ENCODE measurements around the gene ARTN. TPM values are rescaled to one million over a fixed set of nuclear protein-coding genes. Genes with fewer than 3 reads are reported as not detected.

The ARTN gene
- total RNA-seq, 2 experiments from 2014 or later = not detected

GRCh38 chr1:43968348-43968948 lies 34.8 kb downstream of the ARTN start:
- H3K9me3 Mint-ChIP-seq = no peaks in the 10 kb centered on the region
- H3K27me3 Mint-ChIP-seq (ENCODE audit: low read depth) = no peaks in the 10 kb centered on the region
- peak; percentile 49 for DNase-seq
- no peak overlapping the region for H3K4me3 Mint-ChIP-seq
- intact Hi-C loops (cut with micrococcal nuclease) = no loop called here
- peaks cover 14% of the 10 kb centered on the region for H3K36me3 Mint-ChIP-seq (ENCODE audit: low read depth)
- H3K4me1 Mint-ChIP-seq (ENCODE audit: low read depth) = peaks cover 17% of the 10 kb centered on the region
- H3K27ac Mint-ChIP-seq = no peak overlapping the region
- CTCF ChIA-PET = interaction anchor here (1.5 kb wide), 1 partner anchor 23 kb away, joined by 3 read pairs; no protein-coding TSS in a partner anchor

DNA sequence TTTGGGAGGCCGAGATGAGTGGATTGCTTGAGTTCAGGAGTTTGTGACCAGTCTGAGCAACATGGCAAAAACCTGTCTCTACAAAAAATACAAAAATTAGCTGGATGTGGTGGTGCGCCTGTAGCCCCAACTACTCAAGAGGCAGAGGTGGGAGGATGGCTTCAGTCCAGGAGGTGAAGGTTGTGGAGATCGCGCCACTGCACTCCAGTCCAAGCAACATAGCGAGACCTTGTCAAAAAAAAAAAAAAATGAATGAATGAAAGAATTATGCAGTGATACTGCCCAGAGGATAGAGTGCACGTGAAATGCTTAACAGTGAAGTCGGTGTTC lies 35.8 kb downstream of the ARTN start:
- peaks cover 26% of the 10 kb centered on the region for H3K4me1 Mint-ChIP-seq (ENCODE audit: low read depth)
- peaks cover 16% of the 10 kb centered on the region for H3K36me3 Mint-ChIP-seq (ENCODE audit: low read depth)
- peak overlapping the region; percentile 96 for H3K4me3 Mint-ChIP-seq
- H3K27me3 Mint-ChIP-seq (ENCODE audit: low read depth) = no peaks in the 10 kb centered on the region
- no peak overlapping the region for H3K27ac Mint-ChIP-seq
- DNase-seq = no peak
- CTCF ChIA-PET = interaction anchor here (1.5 to 1.7 kb wide), 3 partner anchors 23 to 79 kb away, joined by 3 to 8 read pairs (median 4); no protein-coding TSS in a partner anchor
- intact Hi-C loops (cut with micrococcal nuclease) = loop anchor here (1.0 kb wide), 1 partner anchor 23 kb away; the partner anchor contains the start of gene IPO13
- H3K9me3 Mint-ChIP-seq = no peaks in the 10 kb centered on the region

DNA sequence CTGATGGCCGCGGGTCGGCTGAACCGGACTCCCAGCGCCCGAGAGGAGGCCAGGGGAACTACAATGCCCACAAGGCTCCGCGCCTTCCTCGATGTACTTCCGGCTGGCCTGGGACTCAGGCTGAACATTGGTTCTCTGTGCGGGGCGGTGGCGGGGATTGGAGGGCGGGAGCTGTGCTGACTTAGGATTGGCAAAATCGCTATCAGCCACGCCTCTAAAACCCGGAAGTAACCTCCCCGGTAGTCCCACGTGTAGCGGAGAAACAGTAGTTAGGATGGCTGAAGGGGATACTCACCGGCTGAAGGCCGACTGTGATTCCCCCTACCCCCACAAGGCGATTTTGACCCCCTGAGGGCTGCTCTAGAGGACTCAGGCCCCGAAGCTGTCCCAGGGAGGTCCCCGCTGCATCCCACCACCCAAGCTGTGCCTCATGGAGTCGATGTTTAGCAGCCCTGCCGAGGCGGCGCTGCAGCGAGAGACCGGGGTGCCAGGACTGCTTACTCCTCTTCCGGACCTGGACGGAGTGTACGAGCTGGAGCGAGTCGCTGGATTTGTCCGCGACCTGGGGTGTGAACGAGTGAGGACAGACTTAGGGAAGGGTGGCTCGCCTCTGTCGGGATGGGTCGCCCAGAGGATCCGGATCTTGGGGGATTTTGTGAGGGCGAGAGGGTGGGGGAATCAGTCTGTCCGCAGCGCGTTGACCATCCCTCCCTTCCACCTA lies 36.3 kb downstream of the ARTN start, which contains the start of gene DPH2:
TSS of gene DPH2 (plus strand) at position 265 of the 721 bp plus-strand sequence. CDS start at position 431, 166 bp downstream.
- peak; percentile 98 for DNase-seq
- peaks cover 16% of the 10 kb centered on the region for H3K36me3 Mint-ChIP-seq (ENCODE audit: low read depth)
- H3K27me3 Mint-ChIP-seq (ENCODE audit: low read depth) = no peaks in the 10 kb centered on the region
- H3K9me3 Mint-ChIP-seq = no peaks in the 10 kb centered on the region
- H3K4me3 Mint-ChIP-seq = peak within 1 kb of the TSS; percentile 96
- H3K4me1 Mint-ChIP-seq (ENCODE audit: low read depth) = peaks cover 26% of the 10 kb centered on the region
- intact Hi-C loops (cut with micrococcal nuclease) = loop anchor here (1.0 kb wide), 1 partner anchor 24 kb away; the partner anchor contains the start of gene IPO13
- CTCF ChIA-PET = interaction anchor here (1.1 to 1.7 kb wide), 3 partner anchors 21 to 78 kb away, joined by 3 to 8 read pairs (median 4); no protein-coding TSS in a partner anchor
- peak within 1 kb of the TSS; percentile 46 for H3K27ac Mint-ChIP-seq

- intact Hi-C loops (cut with micrococcal nuclease) = no loop called here
Observed at GRCh38 chr1:43970502-43970901, 36.9 kb downstream of the ARTN start.

DNA sequence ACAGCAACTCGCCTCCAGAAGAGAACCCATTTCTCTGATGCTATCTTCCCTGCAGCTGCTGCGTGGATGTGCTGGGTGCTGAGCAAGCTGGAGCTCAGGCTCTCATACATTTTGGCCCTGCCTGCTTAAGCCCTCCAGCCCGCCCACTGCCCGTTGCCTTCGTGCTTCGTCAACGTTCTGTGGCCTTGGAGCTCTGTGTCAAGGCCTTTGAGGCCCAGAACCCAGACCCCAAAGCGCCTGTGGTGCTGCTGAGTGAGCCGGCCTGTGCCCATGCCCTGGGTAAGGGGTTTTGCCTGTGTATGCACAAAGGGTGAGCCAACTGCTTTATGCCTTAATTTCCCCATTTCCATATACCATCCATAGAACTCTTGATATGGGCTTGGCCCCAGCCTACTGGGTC lies 37.3 kb downstream of the ARTN start:
- Mint-ChIP-seq H3K4me3 (peak overlapping the region; percentile 96), H3K9me3 (no peaks in the 10 kb centered on the region)
- CTCF ChIA-PET = interaction anchor here (1.1 to 1.7 kb wide), 3 partner anchors 22 to 77 kb away, joined by 3 to 8 read pairs (median 4); no protein-coding TSS in a partner anchor

More at GRCh38 chr1:43970502-43970901, 36.9 kb downstream of the ARTN start:
- no peaks in the 10 kb centered on the region for H3K9me3 Mint-ChIP-seq
- H3K4me1 Mint-ChIP-seq (ENCODE audit: low read depth) = peaks cover 26% of the 10 kb centered on the region
- H3K27me3 Mint-ChIP-seq (ENCODE audit: low read depth) = no peaks in the 10 kb centered on the region
- peak overlapping the region; percentile 96 for H3K4me3 Mint-ChIP-seq
- peaks cover 16% of the 10 kb centered on the region for H3K36me3 Mint-ChIP-seq (ENCODE audit: low read depth)
- no peak overlapping the region for H3K27ac Mint-ChIP-seq
- CTCF ChIA-PET = interaction anchor here (1.1 to 1.7 kb wide), 3 partner anchors 22 to 78 kb away, joined by 3 to 8 read pairs (median 4); no protein-coding TSS in a partner anchor
- DNase-seq = no peak

GRCh38 chr1:43971336-43971980 lies 37.9 kb downstream of the ARTN start:
- no peak for DNase-seq
- Mint-ChIP-seq H3K4me3 (peak overlapping the region; percentile 96), H3K9me3 (no peaks in the 10 kb centered on the region), H3K27me3 (ENCODE audit: low read depth) (no peaks in the 10 kb centered on the region), H3K27ac (no peak overlapping the region), H3K4me1 (ENCODE audit: low read depth) (peaks cover 34% of the 10 kb centered on the region), H3K36me3 (ENCODE audit: low read depth) (peaks cover 18% of the 10 kb centered on the region)
- CTCF ChIA-PET = interaction anchor here (1.7 kb wide), 1 partner anchor 37 kb away, joined by 8 read pairs; no protein-coding TSS in a partner anchor
- intact Hi-C loops (cut with micrococcal nuclease) = no loop called here

More for the DNA sequence above, 37.3 kb downstream of the ARTN start:
- intact Hi-C loops (cut with micrococcal nuclease) = no loop called here
- DNase-seq = no peak
- Mint-ChIP-seq H3K36me3 (ENCODE audit: low read depth) (peaks cover 16% of the 10 kb centered on the region), H3K4me1 (ENCODE audit: low read depth) (peaks cover 28% of the 10 kb centered on the region), H3K27ac (no peak overlapping the region), H3K27me3 (ENCODE audit: low read depth) (no peaks in the 10 kb centered on the region)

DNA sequence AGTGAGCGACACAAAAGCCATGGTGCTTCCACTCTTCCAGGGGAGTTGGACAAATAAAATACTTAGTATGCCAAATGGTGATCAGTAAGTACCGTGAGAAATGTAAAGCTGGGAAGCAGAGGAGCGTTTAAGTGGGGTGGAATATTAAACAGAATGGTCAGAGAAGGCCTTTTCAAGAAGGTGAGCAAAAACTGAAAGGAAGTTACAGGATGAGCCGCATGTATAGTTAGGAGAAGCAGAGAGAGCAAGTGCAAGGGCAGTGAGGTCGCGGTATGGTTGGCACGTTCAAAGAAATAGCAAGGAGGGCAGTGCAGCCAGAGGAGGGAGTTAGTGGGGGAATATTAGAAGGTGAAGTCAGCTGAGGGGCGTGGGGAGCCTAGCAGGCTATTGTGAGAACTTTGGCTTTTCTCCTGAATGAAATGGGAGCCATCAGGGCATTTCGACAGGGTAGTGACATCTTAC lies 40.4 kb downstream of the ARTN start:
- no peaks in the 10 kb centered on the region for H3K9me3 Mint-ChIP-seq
- DNase-seq = no peak
- H3K4me1 Mint-ChIP-seq (ENCODE audit: low read depth) = peaks cover 55% of the 10 kb centered on the region
- intact Hi-C loops (cut with micrococcal nuclease) = loop anchor here (1.0 to 2.0 kb wide), 5 partner anchors 17 to 381 kb away; partner anchors contain the start of genes CCDC24, ERI3, IPO13 and KDM4A
- peak overlapping the region; percentile 75 for H3K27ac Mint-ChIP-seq
- peak overlapping the region; percentile 85 for H3K4me3 Mint-ChIP-seq
- H3K27me3 Mint-ChIP-seq (ENCODE audit: low read depth) = no peaks in the 10 kb centered on the region
- CTCF ChIA-PET = interaction anchor here (1.0 kb wide), 1 partner anchor 74 kb away, joined by 3 read pairs; no protein-coding TSS in a partner anchor
- peaks cover 36% of the 10 kb centered on the region for H3K36me3 Mint-ChIP-seq (ENCODE audit: low read depth)

DNA sequence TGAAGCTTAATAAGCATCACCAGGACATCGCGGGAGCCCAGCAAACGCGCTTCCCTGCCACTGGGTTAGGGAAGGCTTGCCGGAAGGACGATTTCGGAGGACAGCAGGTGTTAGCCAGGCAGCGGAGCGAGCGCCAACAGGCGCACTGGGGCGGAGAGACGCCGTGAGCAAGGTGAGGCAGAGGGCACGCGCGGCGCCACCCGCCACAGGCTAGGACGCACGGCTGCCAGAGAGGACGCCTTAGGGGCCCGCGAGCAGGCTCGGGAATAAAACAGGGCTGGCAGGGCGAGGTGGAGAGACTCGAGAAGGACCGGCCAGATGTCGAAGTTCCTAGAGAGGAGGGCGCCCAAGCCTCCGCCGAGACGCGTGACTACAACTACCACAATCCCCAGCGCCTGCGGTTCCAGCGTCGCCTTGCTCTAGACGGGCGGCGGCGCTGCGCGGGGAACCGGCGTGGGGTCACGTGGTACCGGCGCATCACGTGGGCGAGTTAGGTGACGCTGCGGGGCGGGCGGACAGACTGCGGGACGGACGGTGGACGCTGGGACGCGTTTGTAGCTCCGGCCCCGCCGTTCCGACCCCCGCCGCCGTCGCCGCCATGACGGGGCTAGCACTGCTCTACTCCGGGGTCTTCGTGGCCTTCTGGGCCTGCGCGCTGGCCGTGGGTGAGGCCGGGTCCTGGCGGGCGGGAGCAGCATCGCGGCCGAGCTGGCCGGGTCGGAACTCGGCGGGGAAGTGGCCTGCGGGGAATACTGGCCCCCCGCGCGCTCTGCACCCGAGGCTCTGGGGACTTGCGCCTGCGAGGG lies 41.0 kb downstream of the ARTN start, which contains the start of gene ATP6V0B:
TSS of gene ATP6V0B (plus strand) at position 518 of the 806 bp plus-strand sequence. CDS start at position 599, 81 bp downstream.
- peak within 1 kb of the TSS; percentile 85 for H3K4me3 Mint-ChIP-seq
- H3K9me3 Mint-ChIP-seq = no peaks in the 10 kb centered on the region
- peak within 1 kb of the TSS; percentile 75 for H3K27ac Mint-ChIP-seq
- peak; percentile 97 for DNase-seq
- peaks cover 36% of the 10 kb centered on the region for H3K36me3 Mint-ChIP-seq (ENCODE audit: low read depth)
- CTCF ChIA-PET = interaction anchor here (0.6 to 1.8 kb wide), 6 partner anchors 14 to 211 kb away, joined by 3 to 7 read pairs (median 3); partner anchors contain the start of gene IPO13
- intact Hi-C loops (cut with micrococcal nuclease) = loop anchor here (1.0 to 2.0 kb wide), 5 partner anchors 17 to 381 kb away; partner anchors contain the start of genes CCDC24, ERI3, IPO13 and KDM4A
- peaks cover 50% of the 10 kb centered on the region for H3K4me1 Mint-ChIP-seq (ENCODE audit: low read depth)
- no peaks in the 10 kb centered on the region for H3K27me3 Mint-ChIP-seq (ENCODE audit: low read depth)

GRCh38 chr1:43975249-43975961 lies 41.8 kb downstream of the ARTN start:
- peak; percentile 43 for DNase-seq
- intact Hi-C loops (cut with micrococcal nuclease) = loop anchor here (2.0 kb wide), 1 partner anchor 55 kb away; the partner anchor contains the start of gene SLC6A9
- Mint-ChIP-seq H3K9me3 (no peaks in the 10 kb centered on the region), H3K4me1 (ENCODE audit: low read depth) (peaks cover 50% of the 10 kb centered on the region), H3K36me3 (ENCODE audit: low read depth) (peaks cover 38% of the 10 kb centered on the region), H3K4me3 (peak overlapping the region; percentile 85), H3K27ac (peak overlapping the region; percentile 54), H3K27me3 (ENCODE audit: low read depth) (no peaks in the 10 kb centered on the region)
- CTCF ChIA-PET = interaction anchor here (0.6 to 1.8 kb wide), 7 partner anchors 13 to 262 kb away, joined by 3 to 7 read pairs (median 3); partner anchors contain the start of gene IPO13

- H3K4me1 Mint-ChIP-seq (ENCODE audit: low read depth) = peaks cover 50% of the 10 kb centered on the region
- no peak overlapping the region for H3K27ac Mint-ChIP-seq
- intact Hi-C loops (cut with micrococcal nuclease) = no loop called here
- H3K27me3 Mint-ChIP-seq (ENCODE audit: low read depth) = no peaks in the 10 kb centered on the region
- H3K4me3 Mint-ChIP-seq = peak overlapping the region; percentile 85
- CTCF ChIA-PET = interaction anchor here (0.6 to 1.8 kb wide), 4 partner anchors 12 to 843 kb away, joined by 3 to 7 read pairs (median 4); partner anchors contain the start of gene IPO13
- H3K9me3 Mint-ChIP-seq = no peaks in the 10 kb centered on the region
- no peak for DNase-seq
- H3K36me3 Mint-ChIP-seq (ENCODE audit: low read depth) = peaks cover 43% of the 10 kb centered on the region
Observed at GRCh38 chr1:43976045-43976444, 42.4 kb downstream of the ARTN start.

Data from activated naive CD4-positive, alpha-beta T cell treated with anti-CD3 and anti-CD28 coated beads for 36 hours (primary cell).